HG03196 (cell line): ENCODE data around the gene FICD.

Experiments
- ATAC-seq: cut with Tn5 transposase; IDR thresholded peaks from one replicate; pipeline ENCODE4 v1.9.1; 2021; ENCODE audit not compliant: unreplicated experiment

FICD gene

GRCh38 chr12:108565146-108565545 is 50.1 kb downstream of the FICD start:
- ATAC-seq, result no peak

GRCh38 chr12:108565976-108566375 is 50.9 kb downstream of the FICD start:
- no peak for ATAC-seq

GRCh38 chr12:108566452-108566851 is 51.4 kb downstream of the FICD start:
- ATAC-seq, result no peak

- no peak for ATAC-seq
These were observed 52.6 kb downstream of the FICD start for GRCh38 chr12:108567406-108568337.

GRCh38 chr12:108568338-108569154 is 53.5 kb downstream of the FICD start:
- ATAC-seq, result peak; percentile 77
